ENCODE measurements around the gene SLC22A17.

Gene SLC22A17

GRCh38 chr14:23324993-23325392 is 27.7 kb downstream of the SLC22A17 start:
- H3K9me3 ChIP-seq (ENCODE audit: control insufficient read depth, low read length): no peaks in the 10 kb centered on the region
- H3K27me3 ChIP-seq (replicated peaks; ENCODE audit: control insufficient read depth, insufficient read depth, low read length): no peaks in the 10 kb centered on the region
- peak overlapping the region; percentile 11 for H3K9ac ChIP-seq (ENCODE audit: low read length)
- H3K4me1 ChIP-seq (ENCODE audit: control insufficient read depth, insufficient read depth, low read length): peaks cover 25% of the 10 kb centered on the region
- no peak for DNase-seq (ENCODE audit: low read depth)
- H3K4me3 ChIP-seq (ENCODE audit: low read length): no peak overlapping the region
- peaks cover 35% of the 10 kb centered on the region for H3K36me3 ChIP-seq (ENCODE audit: control insufficient read depth, insufficient read depth, low read length, severe bottlenecking)

- Histone ChIP-seq H3K9ac (ENCODE audit: low read length) (peak overlapping the region; percentile 11), H3K9me3 (ENCODE audit: control insufficient read depth, low read length) (no peaks in the 10 kb centered on the region), H3K4me3 (ENCODE audit: low read length) (no peak overlapping the region), H3K27me3 (replicated peaks; ENCODE audit: control insufficient read depth, insufficient read depth, low read length) (no peaks in the 10 kb centered on the region), H3K36me3 (ENCODE audit: control insufficient read depth, insufficient read depth, low read length, severe bottlenecking) (peaks cover 40% of the 10 kb centered on the region), H3K4me1 (ENCODE audit: control insufficient read depth, insufficient read depth, low read length) (peaks cover 26% of the 10 kb centered on the region)
- DNase-seq (ENCODE audit: low read depth): no peak
Observed at GRCh38 chr14:23324455-23324846, 28.2 kb downstream of the SLC22A17 start.

GRCh38 chr14:23323838-23324454 is 28.7 kb downstream of the SLC22A17 start:
- H3K9ac ChIP-seq (ENCODE audit: low read length): peak overlapping the region; percentile 98
- H3K9me3 ChIP-seq (ENCODE audit: control insufficient read depth, low read length): no peaks in the 10 kb centered on the region
- no peak for DNase-seq (ENCODE audit: low read depth)
- peaks cover 26% of the 10 kb centered on the region for H3K4me1 ChIP-seq (ENCODE audit: control insufficient read depth, insufficient read depth, low read length)
- H3K36me3 ChIP-seq (ENCODE audit: control insufficient read depth, insufficient read depth, low read length, severe bottlenecking): peaks cover 44% of the 10 kb centered on the region
- no peaks in the 10 kb centered on the region for H3K27me3 ChIP-seq (replicated peaks; ENCODE audit: control insufficient read depth, insufficient read depth, low read length)
- H3K4me3 ChIP-seq (ENCODE audit: low read length): peak overlapping the region; percentile 99

GRCh38 chr14:23322568-23323517 is 29.8 kb downstream of the SLC22A17 start:
- H3K9ac ChIP-seq (ENCODE audit: low read length): peak overlapping the region; percentile 98
- H3K27me3 ChIP-seq (replicated peaks; ENCODE audit: control insufficient read depth, insufficient read depth, low read length): no peaks in the 10 kb centered on the region
- H3K36me3 ChIP-seq (ENCODE audit: control insufficient read depth, insufficient read depth, low read length, severe bottlenecking): peaks cover 44% of the 10 kb centered on the region
- peaks cover 26% of the 10 kb centered on the region for H3K4me1 ChIP-seq (ENCODE audit: control insufficient read depth, insufficient read depth, low read length)
- no peaks in the 10 kb centered on the region for H3K9me3 ChIP-seq (ENCODE audit: control insufficient read depth, low read length)
- H3K4me3 ChIP-seq (ENCODE audit: low read length): peak overlapping the region; percentile 99
- DNase-seq (ENCODE audit: low read depth): no peak

GRCh38 chr14:23321572-23322547 is 30.8 kb downstream of the SLC22A17 start:
- Histone ChIP-seq H3K4me1 (ENCODE audit: control insufficient read depth, insufficient read depth, low read length) (peaks cover 26% of the 10 kb centered on the region), H3K27me3 (replicated peaks; ENCODE audit: control insufficient read depth, insufficient read depth, low read length) (no peaks in the 10 kb centered on the region), H3K9me3 (ENCODE audit: control insufficient read depth, low read length) (no peaks in the 10 kb centered on the region), H3K36me3 (ENCODE audit: control insufficient read depth, insufficient read depth, low read length, severe bottlenecking) (peaks cover 48% of the 10 kb centered on the region), H3K4me3 (ENCODE audit: low read length) (peak overlapping the region; percentile 99), H3K9ac (ENCODE audit: low read length) (peak overlapping the region; percentile 98)
- peak; percentile 75 for DNase-seq (ENCODE audit: low read depth)

- peak within 1 kb of the TSS; percentile 98 for H3K9ac ChIP-seq (ENCODE audit: low read length)
- H3K36me3 ChIP-seq (ENCODE audit: control insufficient read depth, insufficient read depth, low read length, severe bottlenecking): peaks cover 46% of the 10 kb centered on the region
- DNase-seq (ENCODE audit: low read depth): peak; percentile 100
Observed at GRCh38 chr14:23320584-23321571, 31.8 kb downstream of the SLC22A17 start, which contains the start of gene PABPN1. Gene PABPN1, plus strand, starts transcription at chr14:23321457. Its CDS starts 13 bp downstream, at chr14:23321470.

GRCh38 chr14:23319746-23320583 is 32.7 kb downstream of the SLC22A17 start:
- no peak for DNase-seq (ENCODE audit: low read depth)

More at GRCh38 chr14:23320584-23321571, 31.8 kb downstream of the SLC22A17 start, which contains the start of gene PABPN1:
- Histone ChIP-seq H3K27me3 (replicated peaks; ENCODE audit: control insufficient read depth, insufficient read depth, low read length) (no peaks in the 10 kb centered on the region), H3K9me3 (ENCODE audit: control insufficient read depth, low read length) (no peaks in the 10 kb centered on the region), H3K4me1 (ENCODE audit: control insufficient read depth, insufficient read depth, low read length) (peaks cover 26% of the 10 kb centered on the region), H3K4me3 (ENCODE audit: low read length) (peak within 1 kb of the TSS; percentile 99)

GRCh38 chr14:23316300-23316699 is 36.4 kb downstream of the SLC22A17 start:
- no peak overlapping the region for H3K9ac ChIP-seq (ENCODE audit: low read length)
- DNase-seq (ENCODE audit: low read depth): no peak
- H3K4me1 ChIP-seq (ENCODE audit: control insufficient read depth, insufficient read depth, low read length): peaks cover 9% of the 10 kb centered on the region
- no peaks in the 10 kb centered on the region for H3K27me3 ChIP-seq (replicated peaks; ENCODE audit: control insufficient read depth, insufficient read depth, low read length)
- H3K9me3 ChIP-seq (ENCODE audit: control insufficient read depth, low read length): no peaks in the 10 kb centered on the region
- no peak overlapping the region for H3K4me3 ChIP-seq (ENCODE audit: low read length)
- H3K36me3 ChIP-seq (ENCODE audit: control insufficient read depth, insufficient read depth, low read length, severe bottlenecking): peaks cover 40% of the 10 kb centered on the region

More at GRCh38 chr14:23319746-23320583, 32.7 kb downstream of the SLC22A17 start:
- Histone ChIP-seq H3K9ac (ENCODE audit: low read length) (peak overlapping the region; percentile 67), H3K36me3 (ENCODE audit: control insufficient read depth, insufficient read depth, low read length, severe bottlenecking) (peaks cover 44% of the 10 kb centered on the region), H3K9me3 (ENCODE audit: control insufficient read depth, low read length) (no peaks in the 10 kb centered on the region), H3K4me1 (ENCODE audit: control insufficient read depth, insufficient read depth, low read length) (peaks cover 26% of the 10 kb centered on the region), H3K4me3 (ENCODE audit: low read length) (peak overlapping the region; percentile 66), H3K27me3 (replicated peaks; ENCODE audit: control insufficient read depth, insufficient read depth, low read length) (no peaks in the 10 kb centered on the region)

- H3K4me3 ChIP-seq (ENCODE audit: low read length): peak overlapping the region; percentile 21
- H3K36me3 ChIP-seq (ENCODE audit: control insufficient read depth, insufficient read depth, low read length, severe bottlenecking): peaks cover 55% of the 10 kb centered on the region
- no peak for DNase-seq (ENCODE audit: low read depth)
Observed at GRCh38 chr14:23310546-23310945, 42.1 kb downstream of the SLC22A17 start.

More at GRCh38 chr14:23310546-23310945, 42.1 kb downstream of the SLC22A17 start:
- H3K27me3 ChIP-seq (replicated peaks; ENCODE audit: control insufficient read depth, insufficient read depth, low read length): no peaks in the 10 kb centered on the region
- H3K9me3 ChIP-seq (ENCODE audit: control insufficient read depth, low read length): no peaks in the 10 kb centered on the region
- H3K9ac ChIP-seq (ENCODE audit: low read length): peak overlapping the region; percentile 9
- peaks cover 46% of the 10 kb centered on the region for H3K4me1 ChIP-seq (ENCODE audit: control insufficient read depth, insufficient read depth, low read length)
